Panc1 (cell line): ENCODE results near the gene PPP1R14C. TPM values are rescaled to one million over a fixed set of nuclear protein-coding genes. Genes with fewer than 3 reads are reported as not detected.

Source experiments
- ATAC-seq: fragments of 200-7000 bp; cut with Tn5 transposase; 2 replicates; pipeline ENCODE4 v1.9.1; 2020; ENCODE audit warnings: mild to moderate bottlenecking, moderate library complexity
- BruUV-seq: library from RNA; stranded (reverse); fragments of 400-500 nt; replicated peaks from 2 replicates; lab custom pipeline; 2021; lab: Mats Ljungman, UMichigan
- CTCF ChIA-PET: fragments of 300-600 bp; sonication (Branson Sonifier 250); formaldehyde crosslinking; loops from one replicate; lab custom pipeline; 2022; ENCODE audit warnings: antibody characterized with exemption; lab: Charles Lee
- POLR2A ChIA-PET: fragments of 300-600 bp; sonication (Branson Sonifier 250); formaldehyde crosslinking; loops from one replicate; lab custom pipeline; 2022; ENCODE audit warnings: antibody characterized with exemption; lab: Charles Lee
- DNase-seq: peaks from one replicate; pipeline ENCODE4 v3.0.0-alpha.2; 2010; ENCODE audit warnings: low read depth, low spot score
- H3K27ac ChIP-seq: 2 replicates; pipeline ENCODE4 v1.5.1; 2011; ENCODE audit warnings: mild to moderate bottlenecking, low read length, inconsistent platforms
- H3K27me3 ChIP-seq: fragments of 200-500 bp; sonication (Bioruptor generic); 2 replicates; pipeline ENCODE4 v1.6.0; 2014; ENCODE audit warnings: low read length, inconsistent platforms; ENCODE audit not compliant: control insufficient read depth, insufficient read depth
- H3K36me3 ChIP-seq: fragments of 200-500 bp; sonication (Bioruptor generic); 2 replicates; pipeline ENCODE4 v1.5.1; 2014; ENCODE audit warnings: inconsistent platforms, mild to moderate bottlenecking, low read length, moderate library complexity; ENCODE audit not compliant: control insufficient read depth, insufficient read depth
- H3K4me1 ChIP-seq: 2 replicates; pipeline ENCODE4 v1.5.1; 2011; ENCODE audit warnings: inconsistent platforms, mild to moderate bottlenecking, low read length, moderate library complexity; ENCODE audit not compliant: control insufficient read depth, insufficient read depth
- H3K4me3 ChIP-seq, 2 experiments: 2 replicates each; pipeline ENCODE4 v1.5.1; 2011 to 2012; ENCODE audit warnings: low read depth in 2 of 2, low read length in 2 of 2, mild to moderate bottlenecking in 2 of 2, inconsistent platforms in 1 of 2, moderate library complexity in 1 of 2
- H3K9me3 ChIP-seq: fragments of 200-500 bp; sonication (Bioruptor generic); 2 replicates; pipeline ENCODE4 v1.5.1; 2014; ENCODE audit warnings: low read depth, mild to moderate bottlenecking, inconsistent platforms, low read length, moderate library complexity; ENCODE audit not compliant: control insufficient read depth, insufficient read depth
- CTCF ChIP-seq: fragments of 450-650 bp; IDR thresholded peaks from 2 replicates; pipeline ENCODE4 v1.5.1; 2017; ENCODE audit warnings: mild to moderate bottlenecking
- POLR2AphosphoS5 ChIP-seq: IDR thresholded peaks from 2 replicates; pipeline ENCODE4 v1.6.1; 2012; ENCODE audit warnings: mild to moderate bottlenecking, low read depth, low read length, moderate library complexity
- REST ChIP-seq, 2 experiments: IDR thresholded peaks; 2 replicates each; pipeline ENCODE4 v1.6.1; 2011 to 2012; ENCODE audit warnings: low read depth in 2 of 2, control low read depth in 1 of 2, low read length in 1 of 2, mild to moderate bottlenecking in 1 of 2, moderate library complexity in 1 of 2; ENCODE audit not compliant: insufficient read depth in 1 of 2
- SIN3A ChIP-seq: IDR thresholded peaks from 2 replicates; pipeline ENCODE4 v1.6.1; 2012; ENCODE audit warnings: low read depth, mild to moderate bottlenecking, low read length, moderate library complexity, borderline replicate concordance; ENCODE audit not compliant: insufficient read depth
- TCF7L2 ChIP-seq: IDR thresholded peaks from 2 replicates; pipeline ENCODE4 v1.6.1; 2011; ENCODE audit warnings: mild to moderate bottlenecking, low read depth, low read length, inconsistent platforms
- in situ Hi-C: cut with HindIII; loops from 2 replicates; pipeline ENCODE4 v1.10.0; 2016; ENCODE audit warnings: low sequenced_read_pairs, low pct_unique_long_range_greater_than_20kb
- intact Hi-C: fragments of 100-400 bp; cut with micrococcal nuclease; formaldehyde crosslinking; loops from one replicate; pipeline ENCODE4 v1.10.0; 2022; ENCODE audit not compliant: unreplicated experiment
- total RNA-seq: library from RNA; stranded (reverse); gene quantifications from one replicate; pipeline ENCODE4 v1.2.1, GENCODE V29; 2021; ENCODE audit not compliant: unreplicated experiment

Gene PPP1R14C
- total RNA-seq, 1 experiment from 2014 or later, result not detected

- H3K9me3 ChIP-seq, result no peaks in the 10 kb centered on the region
Measured at GRCh38 chr6:150098155-150098554, 44.7 kb upstream of the PPP1R14C start.

GRCh38 chr6:150099546-150099945, 43.3 kb upstream of the PPP1R14C start:
- H3K27ac ChIP-seq, result no peak overlapping the region
- BruUV-seq, result no TSS peak
- no peaks in the 10 kb centered on the region for H3K36me3 ChIP-seq
- TF ChIP-seq REST (IDR thresholded peaks at IDR 0.05; ENCODE audit: insufficient read depth in 1 of 2, low read depth in 2 of 2, low read length in 1 of 2) (no peak), CTCF (no peak), TCF7L2 (no peak), POLR2AphosphoS5 (no peak), SIN3A (no peak)
- H3K4me3 ChIP-seq, result no peak overlapping the region
- POLR2A ChIA-PET, result no interaction called here
- DNase-seq (no peak), ATAC-seq (no peak)
- H3K4me1 ChIP-seq, result no peaks in the 10 kb centered on the region
- no peaks in the 10 kb centered on the region for H3K9me3 ChIP-seq
- intact Hi-C loops (no loop called here), in situ Hi-C loops (no loop called here)
- CTCF ChIA-PET, result no interaction called here
- H3K27me3 ChIP-seq, result peaks cover 7% of the 10 kb centered on the region

More at GRCh38 chr6:150098155-150098554, 44.7 kb upstream of the PPP1R14C start:
- CTCF ChIA-PET, result no interaction called here
- no peaks in the 10 kb centered on the region for H3K36me3 ChIP-seq
- peaks cover 7% of the 10 kb centered on the region for H3K27me3 ChIP-seq
- no peak overlapping the region for H3K27ac ChIP-seq
- no TSS peak for BruUV-seq
- intact Hi-C loops, result no loop called here
- H3K4me1 ChIP-seq, result no peaks in the 10 kb centered on the region
- in situ Hi-C loops, result no loop called here
- no peak overlapping the region for H3K4me3 ChIP-seq
- TF ChIP-seq REST (IDR thresholded peaks at IDR 0.05; ENCODE audit: insufficient read depth in 1 of 2, low read depth in 2 of 2, low read length in 1 of 2) (no peak), TCF7L2 (no peak), POLR2AphosphoS5 (no peak), CTCF (no peak), SIN3A (no peak)
- no peak for ATAC-seq
- POLR2A ChIA-PET, result interaction anchor here (0.6 kb wide), 1 partner anchor 16 kb away, joined by 3 read pairs; no protein-coding TSS in a partner anchor
- DNase-seq, result no peak
